IMR-90 (cell line): Measurements from ENCODE around the gene ATP8B4.

Experiments used
- BHLHE40 ChIP-seq: fragments of 150-350 bp; IDR thresholded peaks from 2 replicates; pipeline ENCODE4 v1.6.1; 2016; ENCODE audit warnings: mild to moderate bottlenecking, low read depth, low read length
- CEBPB ChIP-seq: IDR thresholded peaks from 2 replicates; pipeline ENCODE4 v1.6.1; 2012; ENCODE audit warnings: low read depth, low read length, improper control_type of control experiment
- MAZ ChIP-seq: IDR thresholded peaks from 2 replicates; pipeline ENCODE4 v1.6.1; 2012; ENCODE audit warnings: low read depth, mild to moderate bottlenecking, low read length, improper control_type of control experiment, moderate library complexity, borderline replicate concordance
- MXI1 ChIP-seq: IDR thresholded peaks from 2 replicates; pipeline ENCODE4 v1.6.1; 2012; ENCODE audit warnings: low read depth, mild to moderate bottlenecking, low read length, moderate library complexity, borderline replicate concordance
- POLR2A ChIP-seq: IDR thresholded peaks from 2 replicates; pipeline ENCODE4 v1.6.1; 2012; ENCODE audit warnings: mild to moderate bottlenecking, low read depth, low read length
- RAD21 ChIP-seq: IDR thresholded peaks from 2 replicates; pipeline ENCODE4 v1.6.1; 2012; ENCODE audit warnings: low read length, improper control_type of control experiment
- RCOR1 ChIP-seq: IDR thresholded peaks from 2 replicates; pipeline ENCODE4 v1.6.1; 2012; ENCODE audit warnings: mild to moderate bottlenecking, low read length, improper control_type of control experiment; ENCODE audit not compliant: insufficient replicate concordance
- RFX5 ChIP-seq: IDR thresholded peaks from 2 replicates; pipeline ENCODE4 v1.8.0; 2012; ENCODE audit warnings: low read depth, mild to moderate bottlenecking, low read length, moderate library complexity
- SMC3 ChIP-seq: fragments of 150-350 bp; IDR thresholded peaks from 2 replicates; pipeline ENCODE4 v1.6.1; 2016; ENCODE audit warnings: low read depth, mild to moderate bottlenecking, antibody characterized with exemption, low read length, moderate library complexity
- TF ChIP-seq, protein P1 (sequence below): conservative IDR thresholded peaks from 2 replicates; pipeline ENCODE4 v1.5.1; 2012; ENCODE audit warnings: mild to moderate bottlenecking, low read depth, low read length, improper control_type of control experiment
- TF ChIP-seq, protein P2 (sequence below): fragments of 150-350 bp; IDR thresholded peaks from 2 replicates; pipeline ENCODE4 v1.6.1; 2016; ENCODE audit warnings: low read depth, mild to moderate bottlenecking, low read length, moderate library complexity, borderline replicate concordance
- TF ChIP-seq, protein P3 (sequence below): fragments of 150-350 bp; IDR thresholded peaks from 2 replicates; pipeline ENCODE4 v1.6.1; 2017; ENCODE audit warnings: mild to moderate bottlenecking, antibody characterized with exemption, low read length, low read depth

DNA sequence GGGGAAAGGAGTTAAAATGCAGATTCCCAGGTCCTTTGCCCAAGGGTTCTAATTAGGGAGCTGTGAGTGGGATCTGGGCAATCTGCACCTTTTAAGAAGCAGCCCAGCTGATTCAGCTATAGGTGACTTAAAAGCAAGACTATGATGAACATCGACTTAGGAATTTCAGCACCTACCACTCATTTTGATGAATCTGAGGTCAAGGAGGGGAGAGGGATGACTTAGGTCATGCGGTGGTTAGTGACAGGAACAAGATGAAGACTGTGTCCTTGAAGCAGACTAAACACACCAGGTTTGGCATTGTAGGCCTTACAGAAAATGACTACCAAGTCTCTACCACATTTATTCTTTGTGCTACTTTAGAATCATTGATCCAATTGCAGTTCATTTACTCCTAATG is 301.9 kb downstream of the ATP8B4 start:
- no peak for TF ChIP-seq RFX5
- TF ChIP-seq, protein P1, sequence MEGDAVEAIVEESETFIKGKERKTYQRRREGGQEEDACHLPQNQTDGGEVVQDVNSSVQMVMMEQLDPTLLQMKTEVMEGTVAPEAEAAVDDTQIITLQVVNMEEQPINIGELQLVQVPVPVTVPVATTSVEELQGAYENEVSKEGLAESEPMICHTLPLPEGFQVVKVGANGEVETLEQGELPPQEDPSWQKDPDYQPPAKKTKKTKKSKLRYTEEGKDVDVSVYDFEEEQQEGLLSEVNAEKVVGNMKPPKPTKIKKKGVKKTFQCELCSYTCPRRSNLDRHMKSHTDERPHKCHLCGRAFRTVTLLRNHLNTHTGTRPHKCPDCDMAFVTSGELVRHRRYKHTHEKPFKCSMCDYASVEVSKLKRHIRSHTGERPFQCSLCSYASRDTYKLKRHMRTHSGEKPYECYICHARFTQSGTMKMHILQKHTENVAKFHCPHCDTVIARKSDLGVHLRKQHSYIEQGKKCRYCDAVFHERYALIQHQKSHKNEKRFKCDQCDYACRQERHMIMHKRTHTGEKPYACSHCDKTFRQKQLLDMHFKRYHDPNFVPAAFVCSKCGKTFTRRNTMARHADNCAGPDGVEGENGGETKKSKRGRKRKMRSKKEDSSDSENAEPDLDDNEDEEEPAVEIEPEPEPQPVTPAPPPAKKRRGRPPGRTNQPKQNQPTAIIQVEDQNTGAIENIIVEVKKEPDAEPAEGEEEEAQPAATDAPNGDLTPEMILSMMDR: no peak
- no peak for TF ChIP-seq POLR2A
- TF ChIP-seq, protein P2, sequence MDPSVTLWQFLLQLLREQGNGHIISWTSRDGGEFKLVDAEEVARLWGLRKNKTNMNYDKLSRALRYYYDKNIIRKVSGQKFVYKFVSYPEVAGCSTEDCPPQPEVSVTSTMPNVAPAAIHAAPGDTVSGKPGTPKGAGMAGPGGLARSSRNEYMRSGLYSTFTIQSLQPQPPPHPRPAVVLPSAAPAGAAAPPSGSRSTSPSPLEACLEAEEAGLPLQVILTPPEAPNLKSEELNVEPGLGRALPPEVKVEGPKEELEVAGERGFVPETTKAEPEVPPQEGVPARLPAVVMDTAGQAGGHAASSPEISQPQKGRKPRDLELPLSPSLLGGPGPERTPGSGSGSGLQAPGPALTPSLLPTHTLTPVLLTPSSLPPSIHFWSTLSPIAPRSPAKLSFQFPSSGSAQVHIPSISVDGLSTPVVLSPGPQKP: no peak
- no peak for TF ChIP-seq BHLHE40
- no peak for TF ChIP-seq MAZ
- TF ChIP-seq RAD21: no peak
- no peak for TF ChIP-seq CEBPB
- TF ChIP-seq SMC3: no peak
- no peak for TF ChIP-seq MXI1
- TF ChIP-seq, protein P3, sequence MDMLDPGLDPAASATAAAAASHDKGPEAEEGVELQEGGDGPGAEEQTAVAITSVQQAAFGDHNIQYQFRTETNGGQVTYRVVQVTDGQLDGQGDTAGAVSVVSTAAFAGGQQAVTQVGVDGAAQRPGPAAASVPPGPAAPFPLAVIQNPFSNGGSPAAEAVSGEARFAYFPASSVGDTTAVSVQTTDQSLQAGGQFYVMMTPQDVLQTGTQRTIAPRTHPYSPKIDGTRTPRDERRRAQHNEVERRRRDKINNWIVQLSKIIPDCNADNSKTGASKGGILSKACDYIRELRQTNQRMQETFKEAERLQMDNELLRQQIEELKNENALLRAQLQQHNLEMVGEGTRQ: no peak
- no peak for TF ChIP-seq RCOR1
